Activated T-cell treated with anti-CD3 and anti-CD28 coated beads, Interleukin-2, amount 50 U/mL, for 72 hours (primary cell): ENCODE results near the gene GAB3. TPM values are rescaled to one million over a fixed set of nuclear protein-coding genes. Genes with fewer than 3 reads are reported as not detected.
A peak's percentile ranks its signal among the peaks of the same experiment; 100 is the strongest.
"Not testable (repeated sequence)": the region's sequence is repeated elsewhere in the genome, so short reads cannot be mapped to it uniquely, and the experiment has no call there.

Source experiments
- ATAC-seq, 2 donors: fragments of 150-1000 bp; cut with Tn5 transposase; replicated peaks in 1 of 2; 2 replicates each; pipeline ENCODE4 v1.10.0; 2021; ENCODE audit warnings: moderate library complexity in 2 of 2, mild to moderate bottlenecking in 1 of 2
- DNase-seq, 2 donors: peaks; one replicate each; pipeline ENCODE4 v3.0.0; 2021 to 2022; ENCODE audit warnings: mixed read lengths in 1 of 2
- H3K27ac Mint-ChIP-seq: one replicate; pipeline ENCODE4 v1.8.0; 2022; ENCODE audit warnings: mild to moderate bottlenecking, moderate library complexity, mixed read lengths
- H3K27me3 Mint-ChIP-seq: one replicate; pipeline ENCODE4 v1.8.0; 2022; ENCODE audit warnings: low read depth, mixed read lengths
- H3K36me3 Mint-ChIP-seq, 2 donors: one replicate each; pipeline ENCODE4 v1.8.0; 2022; ENCODE audit warnings: mixed read lengths in 2 of 2, mild to moderate bottlenecking in 1 of 2; ENCODE audit not compliant: insufficient read depth in 2 of 2
- H3K4me1 Mint-ChIP-seq: one replicate; pipeline ENCODE4 v1.8.0; 2022; ENCODE audit warnings: low read depth, mixed read lengths
- H3K4me3 Mint-ChIP-seq, 2 donors: one replicate each; pipeline ENCODE4 v1.8.0; 2022; ENCODE audit warnings: mild to moderate bottlenecking in 2 of 2, mixed read lengths in 2 of 2, moderate library complexity in 2 of 2
- H3K9me3 Mint-ChIP-seq, 2 donors: one replicate each; pipeline ENCODE4 v1.8.0; 2022; ENCODE audit warnings: mixed read lengths in 2 of 2
- total RNA-seq, 2 donors: library from RNA; stranded (reverse); gene quantifications; one replicate each; pipeline ENCODE4 v1.2.3, GENCODE V29; 2022

GAB3 gene
- total RNA-seq, 2 donors from 2014 or later: 6.2 to 8.4 TPM

DNA sequence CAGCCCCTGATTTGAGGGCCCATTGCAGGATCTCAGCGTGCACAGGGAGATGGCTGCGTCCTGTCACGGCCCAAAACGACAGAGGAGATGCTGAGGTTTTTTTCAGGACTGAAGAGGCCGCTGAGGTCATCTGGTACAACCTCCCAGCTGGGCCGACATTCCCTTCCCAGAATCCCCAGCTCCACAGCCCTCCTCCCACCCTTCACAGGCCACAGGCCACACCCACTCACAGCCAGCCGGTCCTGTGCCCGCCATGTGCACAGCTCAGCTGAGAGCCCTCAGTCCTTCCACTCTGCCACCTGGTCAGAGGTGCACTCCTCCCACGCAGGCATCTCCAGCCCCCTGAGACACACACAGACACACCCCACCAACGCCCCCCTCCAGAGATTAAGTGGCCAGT lies 109.1 kb downstream of the GAB3 start:
- H3K36me3 Mint-ChIP-seq, H3K4me1 Mint-ChIP-seq, H3K4me3 Mint-ChIP-seq, DNase-seq, H3K27me3 Mint-ChIP-seq, ATAC-seq, H3K9me3 Mint-ChIP-seq, H3K27ac Mint-ChIP-seq: not testable (repeated sequence)

DNA sequence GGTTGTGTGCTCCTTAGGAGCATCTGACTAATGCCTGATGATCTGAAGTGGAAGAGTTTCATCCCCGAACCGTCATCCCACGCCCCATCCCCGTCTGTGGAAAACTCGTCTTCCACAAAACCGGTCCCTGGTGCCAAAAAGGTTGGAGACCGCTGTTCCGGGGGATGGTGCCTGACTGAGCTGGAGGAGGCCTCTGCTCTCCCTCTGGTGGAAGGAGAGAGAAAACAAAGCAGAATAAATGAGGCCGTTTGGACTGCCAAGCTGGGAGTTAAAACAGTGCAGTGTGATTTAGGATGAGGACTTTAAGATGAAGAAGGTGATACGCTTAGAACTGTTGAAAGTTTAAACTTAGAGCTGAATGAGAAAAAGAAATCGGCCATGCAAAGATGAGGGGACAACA lies 117.2 kb downstream of the GAB3 start:
- H3K4me1 Mint-ChIP-seq, H3K9me3 Mint-ChIP-seq, ATAC-seq, DNase-seq, H3K4me3 Mint-ChIP-seq, H3K36me3 Mint-ChIP-seq, H3K27me3 Mint-ChIP-seq, H3K27ac Mint-ChIP-seq: not testable (repeated sequence)

DNA sequence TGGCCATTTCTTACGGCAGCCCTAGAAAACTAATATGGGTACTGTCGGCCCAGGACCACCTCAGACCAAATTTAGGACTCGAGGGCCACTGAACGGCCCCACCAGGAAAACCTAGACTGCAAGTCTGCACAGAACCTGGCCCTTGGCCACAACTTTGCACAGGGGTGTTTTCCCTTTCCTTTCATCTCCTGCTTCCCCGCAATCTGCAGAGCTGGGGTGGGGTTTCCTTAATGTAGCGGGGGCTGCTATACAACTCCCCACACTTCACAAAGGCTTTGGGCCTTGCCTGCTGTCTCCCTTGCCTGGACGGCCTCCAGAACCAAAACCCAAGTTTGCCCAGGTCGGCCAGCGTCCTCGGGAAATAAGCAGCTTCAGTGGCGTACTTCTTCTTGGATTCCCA lies 119.9 kb downstream of the GAB3 start:
- not testable (repeated sequence) for DNase-seq, H3K4me3 Mint-ChIP-seq

DNA sequence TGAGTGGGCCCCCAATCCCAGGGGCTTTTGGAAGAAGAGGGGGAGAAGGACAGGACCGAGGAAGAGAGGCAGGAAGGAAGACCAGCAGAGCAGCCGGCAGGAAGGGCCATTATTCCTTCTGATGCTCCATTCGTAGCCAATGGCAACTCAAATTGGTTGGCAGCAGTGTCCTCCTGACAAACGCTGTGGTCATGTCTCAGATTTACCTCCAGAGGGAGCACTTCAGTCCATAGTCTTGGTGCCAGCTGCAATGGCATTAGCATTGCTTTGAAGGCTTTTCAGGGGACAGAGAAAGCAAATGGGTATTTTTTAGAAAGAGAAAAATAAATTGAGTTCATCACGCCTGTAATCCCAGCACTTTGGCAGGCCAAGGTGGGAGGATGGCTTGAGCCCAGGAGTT lies 121.9 kb downstream of the GAB3 start:
- H3K4me1 Mint-ChIP-seq, DNase-seq, H3K9me3 Mint-ChIP-seq, H3K27me3 Mint-ChIP-seq, H3K27ac Mint-ChIP-seq, H3K36me3 Mint-ChIP-seq, H3K4me3 Mint-ChIP-seq: not testable (repeated sequence)
- peak; percentile 57 to 64 for ATAC-seq

More for the DNA sequence above, 119.9 kb downstream of the GAB3 start:
- not testable (repeated sequence) for H3K27me3 Mint-ChIP-seq, H3K4me1 Mint-ChIP-seq, H3K27ac Mint-ChIP-seq, H3K9me3 Mint-ChIP-seq, ATAC-seq, H3K36me3 Mint-ChIP-seq

Other genes starting within 250 kb of the GAB3 start
- 10 to 100 TPM; 31.2 to 32.9 TPM for gene FAM3A, start 234.8 kb downstream of the GAB3 start, total RNA-seq
- gene G6PD, start 204.2 kb downstream of the GAB3 start, total RNA-seq: 10 to 100 TPM; 46.9 to 47.3 TPM
- 10 to 100 TPM; 38.4 to 39.4 TPM for gene IKBKG, start 203.5 kb downstream of the GAB3 start, total RNA-seq
- gene CTAG1A, start 165.9 kb downstream of the GAB3 start, total RNA-seq: not detected
- not detected for gene CTAG1B, start 131.8 kb downstream of the GAB3 start, total RNA-seq
- not detected for gene CTAG2, start 97.5 kb downstream of the GAB3 start, total RNA-seq
- gene DKC1, start 11.8 kb upstream of the GAB3 start, total RNA-seq: 100 to 1,000 TPM in 1 of 2 donors, 10 to 100 TPM in 1; 92.7 to 111 TPM
- gene MPP1, start 54.4 kb upstream of the GAB3 start, total RNA-seq: 10 to 100 TPM; 29.5 to 37.1 TPM
- not detected for gene SMIM9, start 83.6 kb upstream of the GAB3 start, total RNA-seq
- 10 to 100 TPM; 50.6 to 63.7 TPM for gene F8A1, start 135.3 kb upstream of the GAB3 start, total RNA-seq